Stomach (tissue), 9 donors: Measurements from ENCODE around the gene PRCP. TPM values are rescaled to one million over a fixed set of nuclear protein-coding genes. Genes with fewer than 3 reads are reported as not detected.

Experiments used
- DNase-seq, 2 donors: peaks; one replicate each; pipeline versions ENCODE4 v3.0.0 to v3.0.0-alpha.2; 2013 to 2019
- H3K27ac ChIP-seq, 5 donors: fragments of 200-600 bp in 4 of 5; sonication (generic) in 4 of 5; one replicate each; pipeline ENCODE4 v1.5.1; 2013 to 2019; ENCODE audit warnings: mild to moderate bottlenecking in 1 of 5, moderate library complexity in 1 of 5
- H3K27me3 ChIP-seq, 3 donors: fragments of 200-600 bp; sonication (generic); one replicate each; pipeline ENCODE4 v1.5.1; 2017 to 2019; ENCODE audit warnings: mixed run types in 1 of 3
- H3K36me3 ChIP-seq, 4 donors: fragments of 200-600 bp; sonication (generic); 1 replicate in 3 of 4; 2 replicates in 1 of 4; pipeline ENCODE4 v1.5.1; 2016 to 2019
- H3K4me1 ChIP-seq, 4 donors: fragments of 200-600 bp; sonication (generic); one replicate each; pipeline ENCODE4 v1.5.1; 2016 to 2019
- H3K4me3 ChIP-seq, 4 donors: fragments of 200-600 bp; sonication (generic) in 3 of 4; one replicate each; pipeline ENCODE4 v1.5.1; 2016 to 2019; ENCODE audit warnings: mild to moderate bottlenecking in 1 of 4
- H3K9me3 ChIP-seq, 4 donors: fragments of 200-600 bp; sonication (generic); one replicate each; pipeline ENCODE4 v1.5.1; 2016 to 2019
- CTCF ChIP-seq, 7 experiments: fragments of 450-650 bp in 4 of 7; fragments of 200-600 bp in 3 of 7; sonication (generic) in 3 of 7; IDR thresholded peaks; one replicate each; pipeline ENCODE4 v1.5.1; 2016 to 2019; ENCODE audit warnings: antibody characterized with exemption in 7 of 7, control low read depth in 2 of 7, mild to moderate bottlenecking in 1 of 7
- EP300 ChIP-seq: sonication (generic); formaldehyde crosslinking; IDR thresholded peaks from one replicate; pipeline ENCODE4 v1.6.1; 2017; ENCODE audit warnings: antibody characterized with exemption
- POLR2A ChIP-seq, 4 donors: fragments of 450-650 bp; IDR thresholded peaks; one replicate each; pipeline ENCODE4 v1.6.1; 2016; ENCODE audit warnings: antibody characterized with exemption in 4 of 4, control low read depth in 2 of 4, mild to moderate bottlenecking in 1 of 4, moderate library complexity in 1 of 4
- POLR2AphosphoS5 ChIP-seq, 3 donors: sonication (generic); formaldehyde crosslinking; IDR thresholded peaks; one replicate each; pipeline ENCODE4 v1.6.1; 2016; ENCODE audit warnings: antibody characterized with exemption in 3 of 3
- WGBS, 5 donors: extraction: QIAGEN DNeasy Blood & Tissue Kit in 3 of 5; methylation state at CpG; one replicate each; pipeline versions ENCODE4 v1.1.5 to v1.1.7; 2013 to 2018; 5-methylcytosine and 5-hydroxymethylcytosine counted together
- intact Hi-C: fragments of 100-400 bp; cut with DNase I; formaldehyde crosslinking; loops from one replicate; pipeline ENCODE4 v1.15.1; 2023; ENCODE audit warnings: low total_unique reads
- polyA plus RNA-seq, 3 donors: library from polyadenylated mRNA; stranded (reverse); fragments of 200-250 nt; gene quantifications; one replicate each; pipeline ENCODE4 v1.2.3, GENCODE V29; 2013
- total RNA-seq, 5 donors: library from RNA; depleted of rRNA; stranded (reverse); fragments of >200 nt; gene quantifications; one replicate each; pipeline versions ENCODE4 v1.1.0 to v1.2.3, GENCODE V29; 2014 to 2016
- donor health status: healthy with polysubstance abuse.
- donor health status: Bipolar disorder and iron deficiency.
- donor health status: healthy.

Gene PRCP
- total and polyA plus RNA-seq, 8 donors: 6.4 to 70.1 (median 29.7) TPM

GRCh38 chr11:82811369-82811768 lies 88.9 kb downstream of the PRCP start:
- no peaks in the 10 kb centered on the region for H3K4me1 ChIP-seq
- H3K36me3 ChIP-seq: no peaks in the 10 kb centered on the region
- no peak for TF ChIP-seq CTCF (IDR thresholded peaks at IDR 0.05)
- no peak for TF ChIP-seq POLR2A (IDR thresholded peaks at IDR 0.05)
- TF ChIP-seq EP300: no peak
- TF ChIP-seq POLR2AphosphoS5 (IDR thresholded peaks at IDR 0.05): no peak
- no peak overlapping the region for H3K4me3 ChIP-seq
- H3K27me3 ChIP-seq: peaks cover 0 to 29% (median 0%) of the 10 kb centered on the region in 3 donors
- no peak overlapping the region for H3K27ac ChIP-seq
- no peaks in the 10 kb centered on the region for H3K9me3 ChIP-seq
- intact Hi-C loops: no loop called here
- WGBS, 5 donors: 77 to 85% (median 81%) methylated on average over 4 to 8 of the region's 8 CpGs
- no peak for DNase-seq

GRCh38 chr11:82810738-82811137 lies 89.5 kb downstream of the PRCP start:
- H3K27me3 ChIP-seq: peaks cover 0 to 33% (median 0%) of the 10 kb centered on the region in 3 donors
- no peaks in the 10 kb centered on the region for H3K9me3 ChIP-seq
- WGBS, 5 donors: 47 to 74% (median 68%) methylated on average over 3 of the region's 3 CpGs
- TF ChIP-seq POLR2AphosphoS5 (IDR thresholded peaks at IDR 0.05) (no peak), CTCF (IDR thresholded peaks at IDR 0.05) (no peak), POLR2A (IDR thresholded peaks at IDR 0.05) (no peak), EP300 (no peak)
- no peaks in the 10 kb centered on the region for H3K4me1 ChIP-seq
- H3K36me3 ChIP-seq: no peaks in the 10 kb centered on the region
- intact Hi-C loops: no loop called here
- no peak overlapping the region for H3K27ac ChIP-seq
- H3K4me3 ChIP-seq: no peak overlapping the region
- DNase-seq: no peak

- TF ChIP-seq POLR2A (IDR thresholded peaks at IDR 0.05) (no peak), POLR2AphosphoS5 (IDR thresholded peaks at IDR 0.05) (no peak), EP300 (no peak), CTCF (IDR thresholded peaks at IDR 0.05) (no peak)
- H3K27me3 ChIP-seq: peaks cover 0 to 35% (median 0%) of the 10 kb centered on the region in 3 donors
- DNase-seq: no peak
- H3K4me1 ChIP-seq: no peaks in the 10 kb centered on the region
- H3K36me3 ChIP-seq: no peaks in the 10 kb centered on the region
- 50 to 83% (median 72%) methylated on average over 1 of the region's 1 CpG for WGBS, 5 donors
- no peak overlapping the region for H3K4me3 ChIP-seq
- intact Hi-C loops: no loop called here
- H3K27ac ChIP-seq: no peak overlapping the region
- H3K9me3 ChIP-seq: no peaks in the 10 kb centered on the region
These were observed 89.9 kb downstream of the PRCP start for GRCh38 chr11:82810326-82810725.

GRCh38 chr11:82807646-82808045 lies 92.6 kb downstream of the PRCP start:
- TF ChIP-seq POLR2AphosphoS5 (IDR thresholded peaks at IDR 0.05) (no peak), POLR2A (IDR thresholded peaks at IDR 0.05) (no peak), CTCF (IDR thresholded peaks at IDR 0.05) (no peak), EP300 (no peak)
- H3K4me1 ChIP-seq: no peaks in the 10 kb centered on the region
- H3K36me3 ChIP-seq: no peaks in the 10 kb centered on the region
- intact Hi-C loops: no loop called here
- DNase-seq: no peak
- peaks cover 0 to 25% (median 0%) of the 10 kb centered on the region in 3 donors for H3K27me3 ChIP-seq
- H3K9me3 ChIP-seq: no peaks in the 10 kb centered on the region
- H3K27ac ChIP-seq: no peak overlapping the region
- H3K4me3 ChIP-seq: no peak overlapping the region
- WGBS, 5 donors: 79 to 91% (median 84%) methylated on average over 3 of the region's 3 CpGs
